Neural progenitor cell (in vitro differentiated cells): Measurements from ENCODE around the gene MRPL40. TPM values are rescaled to one million over a fixed set of nuclear protein-coding genes. Genes with fewer than 3 reads are reported as not detected.

Experiments used
- DNase-seq: peaks from one replicate; pipeline ENCODE4 v3.0.0-alpha.2; 2016; ENCODE audit warnings: low spot score
- H2AFZ ChIP-seq: fragments of 200-600 bp; sonication (generic); replicated peaks from 2 replicates; pipeline ENCODE4 v1.6.1; 2016; ENCODE audit warnings: antibody characterized with exemption
- H3F3A ChIP-seq: fragments of 200-600 bp; sonication (generic); 2 replicates; pipeline ENCODE4 v1.6.1; 2016; ENCODE audit warnings: antibody characterized with exemption, low read depth
- H3K27ac ChIP-seq: fragments of 200-600 bp; sonication (generic); 2 replicates; pipeline ENCODE4 v1.5.1; 2016; ENCODE audit warnings: mild to moderate bottlenecking
- H3K27me3 ChIP-seq: fragments of 200-600 bp; sonication (generic); 2 replicates; pipeline ENCODE4 v1.6.1; 2016; ENCODE audit warnings: mild to moderate bottlenecking, moderate library complexity
- H3K36me3 ChIP-seq: fragments of 200-600 bp; sonication (generic); 2 replicates; pipeline ENCODE4 v1.5.1; 2016
- H3K4me1 ChIP-seq: fragments of 200-600 bp; sonication (generic); 2 replicates; pipeline ENCODE4 v1.6.1; 2016; ENCODE audit warnings: mixed run types
- H3K4me2 ChIP-seq: fragments of 200-600 bp; sonication (generic); 2 replicates; pipeline ENCODE4 v1.6.1; 2016
- H3K4me3 ChIP-seq: fragments of 200-600 bp; sonication (generic); 2 replicates; pipeline ENCODE4 v1.5.1; 2016
- H3K79me2 ChIP-seq: fragments of 200-600 bp; sonication (generic); 2 replicates; pipeline ENCODE4 v1.6.1; 2016; ENCODE audit warnings: low read depth
- H3K9ac ChIP-seq: fragments of 200-600 bp; sonication (generic); 2 replicates; pipeline ENCODE4 v1.6.1; 2016
- H3K9me3 ChIP-seq: fragments of 200-600 bp; sonication (generic); 2 replicates; pipeline ENCODE4 v1.5.1; 2016; ENCODE audit warnings: low read depth
- H4K20me1 ChIP-seq: fragments of 200-600 bp; sonication (generic); 2 replicates; pipeline ENCODE4 v1.6.1; 2016; ENCODE audit warnings: low read depth
- H3K27ac Mint-ChIP-seq: 3 replicates; pipeline ENCODE4 v1.8.0; 2021; ENCODE audit warnings: mixed read lengths
- H3K27me3 Mint-ChIP-seq: 2 replicates; pipeline ENCODE4 v1.8.0; 2022; ENCODE audit warnings: low read depth, mild to moderate bottlenecking, inconsistent platforms, moderate library complexity, mixed read lengths; ENCODE audit not compliant: insufficient read depth
- H3K36me3 Mint-ChIP-seq: 3 replicates; pipeline ENCODE4 v1.8.0; 2021; ENCODE audit warnings: mixed read lengths
- H3K4me1 Mint-ChIP-seq: 3 replicates; pipeline ENCODE4 v1.8.0; 2021; ENCODE audit warnings: mixed read lengths
- H3K4me3 Mint-ChIP-seq: 3 replicates; pipeline ENCODE4 v1.8.0; 2021; ENCODE audit warnings: mild to moderate bottlenecking, moderate library complexity, mixed read lengths
- H3K9me3 Mint-ChIP-seq: 3 replicates; pipeline ENCODE4 v1.8.0; 2020; ENCODE audit warnings: mixed read lengths
- CTCF ChIP-seq: fragments of 200-600 bp; sonication (generic); IDR thresholded peaks from 2 replicates; pipeline ENCODE4 v1.5.1; 2017; ENCODE audit warnings: antibody characterized with exemption, mild to moderate bottlenecking
- EZH2 ChIP-seq: fragments of 200-600 bp; sonication (generic); IDR thresholded peaks from 2 replicates; pipeline ENCODE4 v1.6.1; 2017; ENCODE audit warnings: antibody characterized with exemption, mild to moderate bottlenecking, moderate library complexity
- EZH2phosphoT487 ChIP-seq: fragments of 200-600 bp; sonication (generic); IDR thresholded peaks from 2 replicates; pipeline ENCODE4 v1.6.1; 2017; ENCODE audit warnings: antibody characterized with exemption
- total RNA-seq: library from RNA; depleted of rRNA; stranded (reverse); fragments of >200 nt; gene quantifications from 2 replicates; pipeline ENCODE4 v1.2.3, GENCODE V29; 2015; ENCODE audit warnings: low replicate concordance

The MRPL40 gene
- total RNA-seq, 1 donor from 2014 or later = 17.0 TPM

DNA sequence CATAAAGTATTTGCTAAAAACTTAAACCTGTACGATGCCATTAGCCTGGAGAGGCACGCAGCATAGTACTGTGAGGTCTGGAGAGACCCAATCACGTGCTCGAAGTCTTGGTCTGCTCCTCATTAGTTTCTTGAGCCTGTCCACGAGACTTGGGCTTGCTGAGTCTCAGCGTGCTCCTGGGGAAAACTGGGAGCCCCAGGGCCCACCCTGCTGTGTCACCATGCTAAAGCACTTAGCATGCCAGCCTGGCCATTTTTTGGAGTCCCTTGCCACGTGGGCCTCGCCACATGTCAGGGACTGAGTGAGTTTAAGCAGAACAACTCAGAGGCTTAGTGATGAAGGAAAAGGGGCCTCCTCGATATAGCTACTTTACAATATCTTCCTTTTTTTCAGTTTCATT, 50.0 kb downstream of the MRPL40 start:
- Histone ChIP-seq H3K4me1 (peaks cover 16% of the 10 kb centered on the region), H3K4me3 (no peak overlapping the region), H3K27ac (no peak overlapping the region), H3F3A (no peaks in the 10 kb centered on the region), H3K27me3 (no peaks in the 10 kb centered on the region), H3K4me2 (no peak overlapping the region), H3K9ac (no peak overlapping the region), H3K79me2 (peaks cover 34% of the 10 kb centered on the region), H2AFZ (no peak overlapping the region), H3K36me3 (peaks cover 4% of the 10 kb centered on the region), H4K20me1 (peaks cover 18% of the 10 kb centered on the region), H3K9me3 (no peaks in the 10 kb centered on the region)
- H3K4me3 Mint-ChIP-seq = no peak overlapping the region
- peaks cover 18% of the 10 kb centered on the region for H3K4me1 Mint-ChIP-seq
- no peaks in the 10 kb centered on the region for H3K9me3 Mint-ChIP-seq
- TF ChIP-seq EZH2phosphoT487 = no peak
- no peak for TF ChIP-seq EZH2
- no peak for TF ChIP-seq CTCF
- H3K27ac Mint-ChIP-seq = no peak overlapping the region
- DNase-seq = no peak
- peaks cover 10% of the 10 kb centered on the region for H3K36me3 Mint-ChIP-seq
- peaks cover 4% of the 10 kb centered on the region for H3K27me3 Mint-ChIP-seq

DNA sequence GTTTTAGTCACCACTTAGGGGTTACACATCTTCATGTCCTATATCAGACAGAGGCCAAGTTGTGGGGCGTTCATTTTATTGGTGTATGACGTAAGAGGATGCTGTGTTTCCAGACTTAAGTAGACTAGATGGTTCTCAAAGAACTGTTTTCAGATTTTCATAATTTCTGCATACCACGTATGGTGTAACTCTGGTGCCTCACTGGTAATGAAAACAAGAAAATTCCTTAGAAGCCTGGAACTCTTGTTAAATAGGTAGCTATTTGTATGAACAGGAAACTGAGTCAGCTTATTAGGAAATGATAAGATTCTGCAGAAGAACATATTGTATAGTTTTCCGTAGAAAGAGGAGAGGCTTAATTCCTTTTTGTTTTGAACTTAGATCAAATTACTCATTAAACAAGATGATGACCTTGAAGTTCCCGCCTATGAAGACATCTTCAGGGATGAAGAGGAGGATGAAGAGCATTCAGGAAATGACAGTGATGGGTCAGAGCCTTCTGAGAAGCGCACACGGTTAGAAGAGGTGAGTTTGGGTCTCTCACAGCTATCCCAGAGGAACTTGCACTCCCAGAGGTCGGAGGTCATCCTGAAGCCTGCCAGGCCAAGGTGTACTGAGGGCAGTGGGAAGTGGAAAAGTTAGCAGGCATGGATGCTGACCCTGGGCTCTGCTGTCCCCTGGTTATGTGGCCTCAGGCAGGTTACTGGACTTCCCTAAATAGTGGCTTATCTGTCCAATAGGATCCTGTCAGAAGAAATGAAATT, 51.3 kb downstream of the MRPL40 start:
- Histone ChIP-seq H3K36me3 (peaks cover 4% of the 10 kb centered on the region), H3K4me1 (peaks cover 7% of the 10 kb centered on the region), H3K9ac (no peak overlapping the region), H4K20me1 (peaks cover 9% of the 10 kb centered on the region), H3K79me2 (peaks cover 20% of the 10 kb centered on the region), H3K27me3 (no peaks in the 10 kb centered on the region), H3K4me3 (no peak overlapping the region), H2AFZ (no peak overlapping the region), H3K27ac (no peak overlapping the region), H3K9me3 (no peaks in the 10 kb centered on the region), H3F3A (no peaks in the 10 kb centered on the region), H3K4me2 (no peak overlapping the region)
- peaks cover 11% of the 10 kb centered on the region for H3K4me1 Mint-ChIP-seq
- peaks cover 10% of the 10 kb centered on the region for H3K36me3 Mint-ChIP-seq
- H3K27ac Mint-ChIP-seq = no peak overlapping the region
- no peak for TF ChIP-seq EZH2
- no peak for TF ChIP-seq EZH2phosphoT487
- TF ChIP-seq CTCF = no peak
- no peak overlapping the region for H3K4me3 Mint-ChIP-seq
- H3K9me3 Mint-ChIP-seq = no peaks in the 10 kb centered on the region
- H3K27me3 Mint-ChIP-seq = peaks cover 4% of the 10 kb centered on the region
- DNase-seq = no peak

Other genes starting within 250 kb of the MRPL40 start
- 7.9 and 13.7 TPM in 2 replicates for gene CLTCL1, start 140.8 kb upstream of the MRPL40 start, total RNA-seq
- 18.9 and 25.0 TPM in 2 replicates for gene HIRA, start 812 bp upstream of the MRPL40 start, total RNA-seq
- gene C22orf39, start 15.2 kb downstream of the MRPL40 start, total RNA-seq = 49.5 and 57.0 TPM in 2 replicates
- gene UFD1, start 46.6 kb downstream of the MRPL40 start, total RNA-seq = 37.5 and 37.7 TPM in 2 replicates
- gene CDC45, start 47.4 kb downstream of the MRPL40 start, total RNA-seq = 40.9 and 50.7 TPM in 2 replicates
- gene CLDN5, start 91.9 kb downstream of the MRPL40 start, total RNA-seq = 0.69 and 4.1 TPM in 2 replicates